GM10266 (cell line): ENCODE data around the gene CDC20.

ENCODE experiments used
- DNase-seq: peaks from one replicate; pipeline ENCODE4 v3.0.0; 2012; ENCODE audit errors: extremely low spot score
- CTCF ChIP-seq: IDR thresholded peaks from 2 replicates; pipeline ENCODE4 v1.5.1; 2012; ENCODE audit warnings: mild to moderate bottlenecking, low read depth; ENCODE audit not compliant: control insufficient read depth, insufficient read depth; ENCODE audit errors: missing control alignments

CDC20 gene

DNA sequence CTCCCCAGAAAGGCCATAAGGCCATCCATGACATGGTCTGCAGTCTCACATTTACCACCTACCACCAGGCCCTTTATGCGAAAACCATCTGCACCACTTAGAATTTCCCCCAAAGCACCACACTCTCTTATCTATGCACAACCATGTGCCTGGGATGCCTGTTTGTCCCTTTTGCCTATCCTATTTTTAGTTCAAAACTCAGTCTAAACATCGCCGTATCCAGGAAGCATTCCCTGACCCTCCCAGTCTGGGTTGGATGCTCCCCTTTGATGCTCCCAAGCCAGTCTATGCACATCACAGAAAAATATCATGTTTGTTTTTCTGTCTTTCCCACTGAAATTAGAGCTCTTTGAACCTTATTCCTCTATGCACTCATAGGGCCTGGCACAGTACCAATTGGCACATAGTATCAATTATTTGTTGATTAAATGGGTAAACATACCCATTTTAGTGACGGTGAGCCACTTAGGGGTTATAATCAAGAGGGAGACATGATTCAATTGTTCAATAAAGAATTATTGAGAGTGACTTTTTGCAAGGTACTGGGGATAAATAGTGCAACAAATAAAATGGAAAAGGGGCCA lies 14.4 kb upstream of the CDC20 start:
- no peak for DNase-seq
- TF ChIP-seq CTCF: no peak

DNA sequence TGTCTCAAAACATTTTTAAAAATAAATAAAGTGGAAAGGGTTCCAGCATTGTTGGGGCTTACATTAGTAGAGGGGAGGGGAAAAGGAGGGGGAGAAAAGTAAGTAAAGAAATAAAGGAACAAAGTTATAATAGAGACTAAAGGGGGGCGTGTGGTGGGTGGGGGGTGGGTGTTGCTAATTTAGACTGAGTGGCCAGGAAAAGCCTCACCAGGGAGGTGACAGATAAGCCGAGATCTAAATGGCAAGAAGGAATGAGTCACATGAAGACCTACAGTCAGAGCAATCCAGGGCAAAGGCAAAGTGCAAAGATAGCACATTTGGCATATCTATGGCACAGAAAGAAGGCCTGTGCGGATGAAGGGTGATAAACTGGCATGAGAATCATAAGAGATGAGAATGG lies 13.7 kb upstream of the CDC20 start:
- TF ChIP-seq CTCF: no peak
- no peak for DNase-seq

GRCh38 chr1:43346636-43347035 lies 12.1 kb upstream of the CDC20 start:
- DNase-seq: no peak
- no peak for TF ChIP-seq CTCF

DNA sequence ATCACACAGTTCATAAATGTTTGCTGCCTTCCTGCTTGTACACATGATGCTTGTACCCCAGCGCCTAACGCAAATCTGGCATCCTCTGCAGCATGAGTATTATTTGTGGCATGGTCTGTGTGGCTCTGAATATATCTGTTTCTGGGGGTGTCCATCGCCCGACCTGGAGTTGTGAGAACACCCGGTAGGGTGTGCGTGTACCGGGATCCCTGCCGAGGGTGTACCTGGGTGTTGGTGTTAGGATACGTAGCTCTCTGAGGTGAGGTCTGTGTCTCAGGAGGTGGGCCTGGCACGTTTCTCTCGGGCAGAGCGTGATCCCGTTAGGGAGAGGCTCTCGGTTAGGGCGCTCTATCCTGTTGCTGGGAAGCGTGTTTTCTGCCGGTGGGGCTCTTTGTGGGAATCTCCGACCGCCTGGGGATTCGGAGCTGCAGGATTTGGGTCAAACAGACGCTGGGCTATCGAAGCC lies 10.4 kb upstream of the CDC20 start:
- no peak for DNase-seq
- TF ChIP-seq CTCF: no peak

DNA sequence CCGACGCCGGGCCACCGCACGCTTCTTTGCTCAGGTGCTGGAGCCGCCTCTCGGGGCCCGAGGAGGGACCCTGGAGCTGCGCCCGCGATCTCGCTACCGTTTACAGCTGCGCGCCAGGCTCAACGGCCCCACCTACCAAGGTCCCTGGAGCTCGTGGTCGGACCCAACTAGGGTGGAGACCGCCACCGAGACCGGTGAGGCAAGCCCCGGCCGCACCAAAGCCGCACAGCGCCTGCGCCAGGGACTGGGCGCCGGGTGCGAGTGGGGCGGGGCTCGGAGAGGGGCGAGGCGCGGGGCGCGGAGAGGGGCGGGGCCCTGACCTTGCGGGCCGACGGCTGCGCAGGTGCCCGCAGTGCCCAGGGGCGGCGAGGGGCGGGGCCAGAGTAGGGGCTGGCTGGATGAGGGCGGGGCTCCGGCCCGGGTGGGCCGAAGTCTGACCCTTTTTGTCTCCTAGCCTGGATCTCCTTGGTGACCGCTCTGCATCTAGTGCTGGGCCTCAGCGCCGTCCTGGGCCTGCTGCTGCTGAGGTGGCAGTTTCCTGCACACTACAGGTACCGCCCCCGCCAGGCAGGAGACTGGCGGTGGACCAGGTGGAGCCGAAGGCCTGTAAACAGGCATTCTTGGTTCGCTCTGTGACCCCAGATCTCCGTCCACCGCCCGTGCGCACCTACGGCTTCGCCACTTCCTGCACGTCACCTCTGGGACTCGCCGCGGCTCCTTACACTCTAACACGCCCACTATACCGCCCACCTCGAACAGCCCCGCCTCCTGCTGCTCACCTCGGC lies 9.8 kb upstream of the CDC20 start:
- TF ChIP-seq CTCF: no peak
- DNase-seq: peak; percentile 81

DNA sequence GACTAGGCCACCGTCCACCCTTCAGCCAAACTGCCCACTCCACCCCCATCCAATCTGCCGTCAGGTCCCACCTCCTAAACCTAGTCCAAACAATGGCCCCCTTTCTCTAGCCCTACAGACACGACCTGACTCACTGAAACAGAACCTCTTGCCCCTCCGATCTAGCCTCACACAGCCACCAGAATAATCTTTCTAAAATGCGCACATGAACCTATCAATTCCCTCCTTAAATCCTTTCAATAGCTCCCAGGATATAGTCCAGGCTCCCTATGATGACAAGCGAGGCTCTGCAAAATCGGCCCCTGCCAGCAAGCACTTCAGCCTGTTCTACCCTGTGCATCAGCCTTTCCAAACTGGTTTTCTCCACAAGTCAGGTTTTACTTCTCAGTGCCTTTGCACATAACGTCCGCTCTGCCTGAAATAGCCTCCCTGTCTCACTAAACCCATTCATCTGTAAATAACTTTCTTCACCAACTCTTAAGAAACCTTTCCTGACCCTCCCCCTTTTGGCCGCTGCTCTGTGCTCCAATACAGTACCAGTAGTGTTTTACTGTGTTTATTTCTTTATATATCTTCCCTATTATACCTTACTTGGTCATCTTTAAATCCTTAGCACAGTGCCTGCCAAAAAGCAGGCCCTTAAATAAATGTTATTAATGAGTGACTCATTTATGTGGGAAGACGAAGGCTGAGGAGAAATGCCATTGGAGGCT lies 9.0 kb upstream of the CDC20 start:
- TF ChIP-seq CTCF: no peak
- no peak for DNase-seq

DNA sequence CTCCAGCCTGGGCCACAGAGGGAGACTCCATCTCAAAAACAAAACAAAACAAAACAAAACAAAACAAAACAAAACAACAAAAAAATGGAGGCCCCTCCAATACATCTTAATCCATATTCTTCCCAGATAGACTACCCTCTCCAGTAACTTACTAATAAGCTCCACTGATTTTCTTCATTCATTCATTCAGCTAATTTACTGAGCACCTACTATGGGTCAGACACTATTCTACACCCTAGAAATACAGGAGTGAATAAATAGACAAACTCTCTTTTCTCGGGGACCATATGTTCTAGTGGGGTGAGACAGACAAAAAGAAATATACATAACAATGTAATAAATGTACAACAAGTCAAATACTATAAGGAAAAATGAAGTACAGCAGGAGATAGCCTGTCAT lies 7.8 kb upstream of the CDC20 start:
- TF ChIP-seq CTCF: no peak
- no peak for DNase-seq
